LNCAP (cell line): ENCODE results near the gene STAG1.

Experiments
- TF ChIP-seq, protein P1 (sequence below): fragments of 450-650 bp; IDR thresholded peaks from 2 replicates; pipeline ENCODE4 v1.5.1; 2017; ENCODE audit warnings: mild to moderate bottlenecking

Gene STAG1

DNA sequence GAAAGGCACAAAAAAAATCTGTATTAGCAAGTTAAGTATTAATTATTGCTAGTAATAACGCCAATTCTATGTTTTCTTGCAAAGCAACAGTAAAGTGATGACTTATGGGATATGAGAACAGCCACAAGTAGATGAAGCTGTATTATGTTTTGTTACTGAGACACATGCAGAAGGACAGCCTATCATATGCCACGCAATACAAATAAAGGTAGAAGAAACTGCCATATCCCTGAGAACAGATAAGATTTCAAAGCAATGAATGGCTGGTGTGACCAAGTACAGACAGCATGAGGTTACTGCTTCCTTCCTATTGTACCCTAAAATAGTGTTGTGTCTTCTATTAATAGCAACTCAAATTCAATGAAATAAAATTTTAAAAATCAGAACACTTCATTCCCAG lies 26.7 kb downstream of the STAG1 start:
- TF ChIP-seq, protein P1, sequence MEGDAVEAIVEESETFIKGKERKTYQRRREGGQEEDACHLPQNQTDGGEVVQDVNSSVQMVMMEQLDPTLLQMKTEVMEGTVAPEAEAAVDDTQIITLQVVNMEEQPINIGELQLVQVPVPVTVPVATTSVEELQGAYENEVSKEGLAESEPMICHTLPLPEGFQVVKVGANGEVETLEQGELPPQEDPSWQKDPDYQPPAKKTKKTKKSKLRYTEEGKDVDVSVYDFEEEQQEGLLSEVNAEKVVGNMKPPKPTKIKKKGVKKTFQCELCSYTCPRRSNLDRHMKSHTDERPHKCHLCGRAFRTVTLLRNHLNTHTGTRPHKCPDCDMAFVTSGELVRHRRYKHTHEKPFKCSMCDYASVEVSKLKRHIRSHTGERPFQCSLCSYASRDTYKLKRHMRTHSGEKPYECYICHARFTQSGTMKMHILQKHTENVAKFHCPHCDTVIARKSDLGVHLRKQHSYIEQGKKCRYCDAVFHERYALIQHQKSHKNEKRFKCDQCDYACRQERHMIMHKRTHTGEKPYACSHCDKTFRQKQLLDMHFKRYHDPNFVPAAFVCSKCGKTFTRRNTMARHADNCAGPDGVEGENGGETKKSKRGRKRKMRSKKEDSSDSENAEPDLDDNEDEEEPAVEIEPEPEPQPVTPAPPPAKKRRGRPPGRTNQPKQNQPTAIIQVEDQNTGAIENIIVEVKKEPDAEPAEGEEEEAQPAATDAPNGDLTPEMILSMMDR: no peak

DNA sequence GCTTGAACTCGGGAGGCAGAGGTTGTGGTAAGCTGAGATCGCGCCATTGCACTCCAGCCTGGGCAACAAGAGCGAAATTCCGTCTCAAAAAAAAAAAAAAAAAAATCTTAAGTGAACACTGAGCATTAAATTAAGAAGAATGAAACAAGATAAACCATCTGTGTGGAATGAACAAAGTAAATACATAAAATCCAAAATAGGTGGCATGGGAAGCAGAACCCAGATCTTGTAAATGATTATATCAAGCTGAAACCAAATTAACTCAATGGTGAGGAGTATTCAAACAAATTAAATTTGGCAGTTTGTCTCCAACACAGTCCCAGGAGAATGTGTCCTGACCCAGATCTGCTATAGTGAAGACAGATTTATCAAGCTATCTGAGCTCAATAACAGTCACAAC lies 32.1 kb downstream of the STAG1 start:
- TF ChIP-seq, protein P1: no peak

DNA sequence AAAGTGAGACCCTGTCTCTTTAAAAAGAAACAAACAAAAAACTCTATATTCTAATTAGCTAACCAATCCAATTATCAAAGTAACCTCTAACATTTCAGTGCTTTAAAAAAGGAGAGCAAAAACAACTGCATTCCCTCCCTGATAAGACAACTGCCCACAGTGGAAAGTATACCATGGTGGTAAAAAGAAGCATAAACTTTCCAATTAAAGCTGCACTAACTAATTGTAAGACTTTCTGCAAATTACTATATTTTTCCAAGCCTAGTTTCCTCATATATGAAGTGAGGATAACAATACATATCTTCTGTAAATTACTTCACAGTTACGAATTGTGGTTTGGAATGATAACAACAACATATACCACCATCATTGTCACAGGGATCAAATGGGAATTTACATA lies 35.5 kb downstream of the STAG1 start:
- TF ChIP-seq, protein P1: no peak

DNA sequence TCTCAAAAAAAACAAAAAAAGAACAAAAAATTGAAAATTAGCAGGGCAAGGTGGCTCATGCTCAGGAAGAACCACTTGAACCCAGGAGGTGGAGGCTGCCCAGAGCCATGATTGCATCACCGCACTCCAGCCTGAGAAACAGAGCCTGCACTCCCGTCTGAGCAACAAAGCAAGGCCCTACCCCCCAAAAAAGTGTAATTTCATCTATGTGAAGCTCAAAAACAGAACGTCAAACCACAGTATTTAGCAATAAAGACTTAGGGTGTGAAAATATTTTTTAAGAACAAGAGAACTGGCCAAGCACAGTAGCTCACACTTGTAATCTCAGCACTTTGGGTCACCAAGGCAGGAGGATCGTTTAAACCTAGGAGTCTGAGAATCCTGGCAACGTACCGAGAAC lies 38.2 kb downstream of the STAG1 start:
- TF ChIP-seq, protein P1: no peak

DNA sequence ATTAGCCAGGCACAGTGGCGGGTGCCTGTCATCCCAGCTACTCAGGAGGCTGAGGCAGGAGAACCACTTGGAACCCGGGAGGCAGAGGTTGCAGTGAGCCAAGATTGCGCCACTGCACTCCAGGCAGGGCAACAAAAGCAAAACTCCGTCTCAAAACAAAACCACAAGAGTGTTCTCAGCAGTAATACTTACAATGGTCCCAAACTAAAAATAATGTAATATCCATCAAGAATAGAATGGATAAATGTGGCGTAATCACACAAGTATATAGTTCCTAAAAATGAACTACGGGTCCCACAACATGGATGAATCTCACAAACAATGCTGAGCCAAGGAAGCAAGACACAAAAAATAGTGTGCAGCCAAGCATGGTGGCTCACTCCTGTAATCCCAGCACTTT lies 39.2 kb downstream of the STAG1 start:
- TF ChIP-seq, protein P1: no peak

DNA sequence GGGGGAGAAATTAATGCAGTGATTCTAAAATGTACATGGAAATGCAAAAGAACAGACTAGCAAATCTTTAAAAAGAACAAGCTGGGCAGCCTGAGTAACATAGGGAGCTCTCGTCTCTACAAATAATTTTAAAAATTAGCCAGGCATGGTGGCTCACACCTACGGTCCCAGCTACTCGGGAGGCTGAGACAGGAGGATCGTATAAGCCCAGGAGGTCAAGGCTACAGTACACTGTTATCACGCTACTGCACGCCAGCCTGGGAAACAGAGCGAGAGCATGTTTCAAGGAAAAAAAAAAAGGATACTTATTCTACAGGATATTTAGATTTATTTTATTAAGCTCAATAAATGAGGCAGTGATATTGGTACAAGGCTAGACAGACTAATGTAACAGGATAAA lies 40.9 kb downstream of the STAG1 start:
- TF ChIP-seq, protein P1: no peak

DNA sequence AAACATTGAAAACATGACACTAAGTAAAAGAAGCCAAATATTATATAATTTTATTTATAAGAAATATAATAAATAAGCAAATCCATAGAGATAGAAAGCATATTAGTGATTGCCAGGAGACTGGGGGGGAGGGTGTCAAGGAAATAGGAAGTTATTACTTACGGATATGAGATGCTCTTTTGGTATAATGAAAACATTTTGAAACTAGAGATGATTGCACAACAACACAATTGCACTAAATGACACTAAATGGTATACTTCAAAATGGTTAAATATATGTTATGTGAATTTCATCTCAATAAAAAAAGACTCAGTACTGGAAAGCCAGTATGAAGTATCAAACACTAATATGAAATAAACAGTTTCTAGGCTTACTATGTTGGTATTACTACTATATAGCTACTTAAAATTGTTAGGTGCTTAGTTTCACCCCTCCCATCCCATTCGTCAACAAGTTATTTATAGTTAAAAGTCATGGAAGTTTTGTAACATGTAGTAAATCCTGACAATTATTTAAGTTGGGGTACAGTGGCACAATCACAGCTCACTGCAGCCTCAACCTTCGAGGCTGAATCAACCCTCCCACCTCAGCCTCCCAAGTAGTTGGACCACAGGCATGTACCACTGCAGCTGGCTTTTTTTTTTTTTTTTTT lies 43.7 kb downstream of the STAG1 start:
- TF ChIP-seq, protein P1: no peak

DNA sequence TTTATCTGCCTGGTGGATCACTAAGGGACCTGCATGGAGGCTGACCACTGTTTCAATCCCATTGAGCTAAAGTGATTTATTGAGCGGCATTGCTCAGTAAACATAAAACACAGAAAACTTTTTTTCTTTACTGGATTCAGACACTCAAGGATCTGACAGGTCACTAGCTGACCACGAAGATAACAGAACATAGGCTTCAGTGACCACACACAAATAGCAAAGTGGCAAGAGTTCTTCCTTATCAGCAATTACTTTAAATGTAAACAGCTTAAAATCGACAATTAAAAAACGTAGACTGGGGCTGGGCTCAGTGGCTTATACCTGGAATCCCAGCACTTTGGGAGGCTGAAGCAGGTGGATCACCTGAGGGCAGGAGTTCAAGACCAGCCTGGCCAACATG lies 48.7 kb downstream of the STAG1 start:
- TF ChIP-seq, protein P1: no peak
